HG03575 (cell line): ENCODE results near the gene KIR2DL4.
"Not testable (repeated sequence)": the region's sequence is repeated elsewhere in the genome, so short reads cannot be mapped to it uniquely, and the experiment has no call there.

Experiments
- ATAC-seq: cut with Tn5 transposase; IDR thresholded peaks from one replicate; pipeline ENCODE4 v1.9.1; 2021; ENCODE audit not compliant: unreplicated experiment, insufficient number of reproducible peaks, low FRiP score; ENCODE audit errors: extremely low read depth

The KIR2DL4 gene

GRCh38 chr19:54855241-54855640 is 51.8 kb downstream of the KIR2DL4 start:
- not testable (repeated sequence) for ATAC-seq

DNA sequence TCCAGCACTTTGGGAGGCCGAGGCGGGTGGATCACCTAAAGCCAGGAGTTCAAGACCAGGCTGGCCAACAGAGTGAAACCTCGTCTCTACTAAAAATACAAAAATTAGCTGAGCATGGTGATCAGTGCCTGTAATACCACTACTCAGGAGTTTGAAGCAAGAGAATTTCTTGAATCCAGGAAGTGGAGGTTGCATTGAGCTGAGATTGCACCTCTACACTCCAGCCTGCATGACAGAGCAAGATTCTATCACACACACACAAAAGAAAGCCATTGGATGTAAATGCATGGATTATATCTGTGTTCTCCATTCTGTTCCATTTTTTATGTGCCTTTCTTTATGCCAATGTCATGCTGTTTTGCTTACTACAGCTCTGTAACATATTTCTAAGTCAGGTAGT is 55.1 kb downstream of the KIR2DL4 start:
- ATAC-seq: not testable (repeated sequence)

DNA sequence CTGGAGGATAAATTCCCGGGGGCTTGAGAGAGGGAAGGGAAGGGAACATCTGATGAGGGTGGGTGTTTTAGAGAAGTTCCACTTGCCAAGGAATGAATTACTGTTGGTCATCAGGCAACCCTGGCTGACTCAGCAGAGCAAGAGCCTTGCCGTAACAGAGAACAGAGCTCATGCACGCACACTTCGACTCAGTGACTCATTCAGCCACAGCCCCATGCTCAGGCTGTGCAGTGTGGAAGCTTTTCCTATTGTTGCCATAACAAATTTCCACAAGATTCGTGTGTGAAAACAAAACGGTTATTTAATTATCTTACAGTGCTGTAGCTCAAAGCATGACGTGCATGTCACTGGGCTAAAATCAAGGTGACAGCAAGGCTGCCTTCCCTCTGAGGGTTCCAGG is 56.0 kb downstream of the KIR2DL4 start:
- not testable (repeated sequence) for ATAC-seq

DNA sequence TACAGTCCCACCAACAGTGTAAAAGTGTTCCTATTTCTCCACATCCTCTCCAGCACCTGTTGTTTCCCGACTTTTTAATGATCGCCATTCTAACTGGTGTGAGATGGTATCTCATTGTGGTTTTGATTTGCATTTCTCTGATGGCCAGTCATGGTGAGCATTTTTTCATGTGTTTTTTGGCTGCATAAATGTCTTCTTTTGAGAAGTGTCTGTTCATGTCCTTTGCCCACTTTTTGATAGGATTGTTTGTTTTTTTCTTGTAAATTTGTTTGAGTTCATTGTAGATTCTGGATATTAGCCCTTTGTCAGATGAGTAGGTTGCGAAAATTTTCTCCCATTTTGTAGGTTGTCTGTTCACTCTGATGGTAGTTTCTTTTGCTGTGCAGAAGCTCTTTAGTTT is 60.0 kb downstream of the KIR2DL4 start:
- ATAC-seq: not testable (repeated sequence)
